HG03520 (cell line): ENCODE data around the gene ERCC6L2.

Experiments used
- ATAC-seq: cut with Tn5 transposase; IDR thresholded peaks from one replicate; pipeline ENCODE4 v1.9.1; 2021; ENCODE audit warnings: mild to moderate bottlenecking, moderate library complexity; ENCODE audit not compliant: unreplicated experiment

ERCC6L2 gene

DNA sequence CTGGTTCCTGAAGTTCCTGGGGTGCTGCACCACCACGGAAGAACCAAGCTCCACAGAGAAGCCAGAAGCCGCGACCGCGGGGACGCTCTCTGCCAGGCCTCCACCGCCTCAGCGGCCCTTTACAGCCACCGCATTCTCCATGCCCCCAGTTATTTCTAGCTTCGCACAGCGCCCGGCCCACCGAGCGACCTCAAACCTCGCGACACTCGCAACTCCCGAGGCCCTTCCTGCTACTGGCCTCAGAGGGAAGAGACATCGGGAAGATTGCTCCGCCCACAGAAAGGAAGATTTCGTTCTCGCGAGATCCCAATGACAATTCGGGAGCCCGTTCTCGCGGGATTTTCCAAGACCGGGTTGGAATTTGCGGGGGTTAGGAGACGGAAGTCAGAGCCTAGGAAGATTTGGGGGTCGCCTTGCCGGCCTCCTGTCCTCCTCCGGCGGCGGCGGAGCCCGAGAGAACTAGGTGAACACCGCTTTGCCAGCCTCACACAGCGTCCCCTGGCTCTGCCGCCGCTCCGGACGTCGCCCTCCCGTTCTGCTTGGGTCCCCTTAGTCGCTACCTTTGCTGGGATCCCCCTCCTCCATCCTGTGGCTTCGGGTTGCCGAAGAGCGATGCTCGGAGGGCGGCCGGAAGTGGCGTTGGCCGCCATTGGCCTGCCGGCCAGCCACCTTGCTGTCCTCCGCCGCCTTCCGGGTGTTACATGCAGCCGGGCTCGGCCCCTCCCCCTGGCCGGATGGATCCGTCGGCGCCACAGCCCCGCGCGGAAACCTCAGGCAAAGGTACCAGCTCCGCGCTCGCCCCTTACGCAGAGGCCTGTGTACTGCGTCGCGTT, at the start of gene ERCC6L2:
Gene ERCC6L2, plus strand, starts transcription at position 387 of the 833 bp plus-strand sequence. Its CDS starts 348 bp downstream, at position 735.
- ATAC-seq, result peak; percentile 85

GRCh38 chr9:95826183-95826838, 49.2 kb upstream of the ERCC6L2 start:
- ATAC-seq, result no peak

- ATAC-seq, result no peak
These were observed 44.7 kb upstream of the ERCC6L2 start for GRCh38 chr9:95830768-95831167.

DNA sequence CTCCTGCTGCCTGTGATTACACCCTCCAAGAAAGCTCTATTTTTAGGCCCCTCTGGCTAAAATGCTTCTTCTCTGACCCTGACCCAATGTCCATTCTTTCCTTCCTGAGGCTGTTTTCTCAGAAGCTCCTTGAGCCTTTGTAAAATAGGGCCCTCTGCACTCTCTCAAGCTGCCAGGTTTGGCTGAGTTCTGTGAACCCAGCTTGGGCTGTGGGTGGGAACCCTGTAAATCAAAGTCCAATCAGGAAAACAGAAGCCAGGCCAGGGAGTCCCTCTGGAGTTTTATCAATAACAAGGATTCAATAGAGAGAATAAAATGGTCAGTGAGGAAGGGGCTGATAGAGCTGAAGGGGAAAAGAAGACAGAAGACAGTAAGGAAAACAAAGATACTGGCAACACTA, 43.7 kb upstream of the ERCC6L2 start:
- ATAC-seq, result no peak

GRCh38 chr9:95833546-95834178, 41.8 kb upstream of the ERCC6L2 start:
- ATAC-seq, result no peak

- ATAC-seq, result no peak
These were observed 41.1 kb upstream of the ERCC6L2 start for GRCh38 chr9:95834281-95834907.

DNA sequence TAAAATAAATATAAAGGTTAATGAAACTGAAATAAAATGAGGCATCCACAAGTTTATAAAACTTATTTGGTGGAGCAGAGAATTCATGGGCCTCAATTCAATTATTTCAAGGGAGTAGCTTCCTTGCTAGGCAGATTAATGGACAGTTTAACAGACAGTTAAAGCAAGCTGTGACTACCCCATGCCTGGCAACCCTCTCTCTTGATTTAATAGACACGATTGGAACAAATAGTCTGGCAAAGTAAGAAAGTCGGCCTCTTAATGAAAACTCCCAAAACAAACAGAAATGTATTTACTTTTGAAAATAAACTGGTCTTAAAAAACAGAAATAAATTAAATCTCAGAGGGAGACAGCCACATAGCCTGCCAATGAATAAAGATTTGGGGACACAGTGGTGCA, 40.1 kb upstream of the ERCC6L2 start:
- ATAC-seq, result no peak

- no peak for ATAC-seq
These were observed 39.4 kb upstream of the ERCC6L2 start for GRCh38 chr9:95836072-95836471.

- no peak for ATAC-seq
These were observed 36.5 kb upstream of the ERCC6L2 start for GRCh38 chr9:95839012-95839411.

- no peak for ATAC-seq
These were observed 35.4 kb upstream of the ERCC6L2 start for GRCh38 chr9:95840074-95840473.

DNA sequence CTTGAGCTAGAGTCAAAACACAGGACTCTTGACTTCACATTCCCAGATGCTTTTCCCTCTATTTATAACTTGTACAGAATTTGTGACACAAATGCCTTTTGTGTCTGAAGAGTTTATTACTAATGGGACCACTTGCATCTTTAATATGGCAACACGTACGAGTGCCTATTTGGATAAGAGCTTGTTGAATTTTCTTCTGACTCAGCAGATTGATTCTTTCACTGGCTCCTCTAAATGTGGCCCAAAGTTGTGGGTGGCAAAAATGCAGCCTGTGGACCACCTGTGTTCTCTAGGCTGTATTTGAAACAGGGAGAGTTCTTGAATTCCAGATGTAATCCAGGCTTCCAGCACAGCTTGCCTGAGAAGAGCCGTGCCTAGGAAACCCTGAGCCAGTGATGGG, 34.1 kb upstream of the ERCC6L2 start:
- no peak for ATAC-seq

- ATAC-seq, result no peak
These were observed 29.7 kb upstream of the ERCC6L2 start for GRCh38 chr9:95845751-95846150.

GRCh38 chr9:95848764-95849163, 26.7 kb upstream of the ERCC6L2 start:
- ATAC-seq, result no peak

GRCh38 chr9:95852059-95853032, 23.1 kb upstream of the ERCC6L2 start:
- peak; percentile 95 for ATAC-seq

- no peak for ATAC-seq
These were observed 21.0 kb upstream of the ERCC6L2 start for GRCh38 chr9:95854386-95855020.

GRCh38 chr9:95855961-95856360, 19.5 kb upstream of the ERCC6L2 start:
- no peak for ATAC-seq

- ATAC-seq, result no peak
These were observed 18.4 kb upstream of the ERCC6L2 start for GRCh38 chr9:95857124-95857523.

DNA sequence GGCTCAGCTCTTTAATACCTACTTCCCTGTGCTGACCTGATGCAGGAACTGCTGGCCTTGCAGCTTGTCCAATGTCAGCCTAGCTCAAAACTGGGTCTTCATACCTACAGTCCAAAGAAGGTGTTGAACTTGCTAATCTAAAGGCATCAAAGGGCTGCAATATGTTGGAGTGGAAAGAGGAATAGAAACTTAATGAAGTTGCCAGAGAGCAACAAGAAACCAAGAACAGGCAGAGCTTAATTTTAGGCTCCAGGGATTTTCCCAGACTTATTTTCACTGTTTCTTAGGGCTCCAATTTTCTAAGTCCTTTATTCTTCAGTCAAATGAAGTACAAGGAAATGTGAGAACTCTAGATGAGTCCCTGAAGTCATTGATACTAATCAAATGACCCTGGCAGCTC, 17.6 kb upstream of the ERCC6L2 start:
- ATAC-seq, result peak; percentile 56

DNA sequence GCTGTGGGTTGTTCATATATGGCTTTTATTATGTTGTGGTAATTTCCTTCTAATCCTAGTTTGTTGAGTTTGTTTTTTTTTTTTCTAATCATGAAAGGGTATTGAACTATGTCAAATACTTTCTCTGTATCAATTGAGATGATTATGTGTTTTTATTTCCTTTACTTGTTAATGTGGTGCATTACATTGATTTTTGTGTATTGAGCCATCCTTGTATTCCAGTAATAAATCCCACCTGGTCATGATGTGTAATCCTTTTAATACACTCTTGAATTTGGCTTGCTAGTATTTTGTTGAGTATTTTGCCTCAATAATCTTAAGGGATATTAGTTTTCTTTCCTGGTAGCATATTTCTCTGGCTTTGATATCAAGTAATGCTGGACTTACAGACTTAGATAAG, 13.1 kb upstream of the ERCC6L2 start:
- ATAC-seq, result no peak
